HG03558 (cell line): ENCODE data around the gene REELD1.

ENCODE experiments used
- ATAC-seq: cut with Tn5 transposase; IDR thresholded peaks from one replicate; pipeline ENCODE4 v1.9.1; 2021; ENCODE audit warnings: moderate number of reproducible peaks; ENCODE audit not compliant: unreplicated experiment; ENCODE audit errors: extremely low read depth

REELD1 gene

GRCh38 chr4:146214238-146214637 is at the start of gene REELD1:
TSS of gene REELD1 (plus strand) at chr4:146214538. CDS start at chr4:146216953, 2,415 bp downstream.
- ATAC-seq = no peak

GRCh38 chr4:146165221-146165620 is 49.1 kb upstream of the REELD1 start:
- no peak for ATAC-seq

- ATAC-seq = no peak
These were observed 48.5 kb upstream of the REELD1 start for GRCh38 chr4:146165840-146166239.

GRCh38 chr4:146170149-146170548 is 44.2 kb upstream of the REELD1 start:
- ATAC-seq = no peak

GRCh38 chr4:146175541-146176453 is 38.5 kb upstream of the REELD1 start, which contains the start of gene LSM6:
TSS of gene LSM6 (plus strand) at chr4:146175718. CDS start at chr4:146182922, 7,204 bp downstream.
- ATAC-seq = peak; percentile 78

GRCh38 chr4:146176891-146177290 is 37.4 kb upstream of the REELD1 start:
- ATAC-seq = no peak

GRCh38 chr4:146178126-146178525 is 36.2 kb upstream of the REELD1 start:
- no peak for ATAC-seq

GRCh38 chr4:146179784-146180370 is 34.5 kb upstream of the REELD1 start:
- no peak for ATAC-seq

- no peak for ATAC-seq
These were observed 31.9 kb upstream of the REELD1 start for GRCh38 chr4:146182443-146182842.

- ATAC-seq = no peak
These were observed 31.1 kb upstream of the REELD1 start for GRCh38 chr4:146183209-146183608.

GRCh38 chr4:146186041-146186440 is 28.3 kb upstream of the REELD1 start:
- no peak for ATAC-seq

- no peak for ATAC-seq
These were observed 27.7 kb upstream of the REELD1 start for GRCh38 chr4:146186596-146186995.

- no peak for ATAC-seq
These were observed 23.9 kb upstream of the REELD1 start for GRCh38 chr4:146190456-146190855.

GRCh38 chr4:146191766-146192458 is 22.4 kb upstream of the REELD1 start:
- ATAC-seq = no peak

GRCh38 chr4:146193628-146194027 is 20.7 kb upstream of the REELD1 start:
- no peak for ATAC-seq

- ATAC-seq = no peak
These were observed 20.1 kb upstream of the REELD1 start for GRCh38 chr4:146194212-146194611.

- no peak for ATAC-seq
These were observed 11.7 kb upstream of the REELD1 start for GRCh38 chr4:146202665-146203064.

GRCh38 chr4:146207410-146207809 is 6.9 kb upstream of the REELD1 start:
- ATAC-seq = no peak

- ATAC-seq = no peak
These were observed 3.4 kb upstream of the REELD1 start for GRCh38 chr4:146210890-146211289.

- ATAC-seq = no peak
These were observed 2.9 kb upstream of the REELD1 start for GRCh38 chr4:146211440-146211839.

- ATAC-seq = no peak
These were observed 1.6 kb upstream of the REELD1 start for GRCh38 chr4:146212781-146213180.
